ENCODE data around the gene RASGRF1.

- TF ChIP-seq, protein P1, sequence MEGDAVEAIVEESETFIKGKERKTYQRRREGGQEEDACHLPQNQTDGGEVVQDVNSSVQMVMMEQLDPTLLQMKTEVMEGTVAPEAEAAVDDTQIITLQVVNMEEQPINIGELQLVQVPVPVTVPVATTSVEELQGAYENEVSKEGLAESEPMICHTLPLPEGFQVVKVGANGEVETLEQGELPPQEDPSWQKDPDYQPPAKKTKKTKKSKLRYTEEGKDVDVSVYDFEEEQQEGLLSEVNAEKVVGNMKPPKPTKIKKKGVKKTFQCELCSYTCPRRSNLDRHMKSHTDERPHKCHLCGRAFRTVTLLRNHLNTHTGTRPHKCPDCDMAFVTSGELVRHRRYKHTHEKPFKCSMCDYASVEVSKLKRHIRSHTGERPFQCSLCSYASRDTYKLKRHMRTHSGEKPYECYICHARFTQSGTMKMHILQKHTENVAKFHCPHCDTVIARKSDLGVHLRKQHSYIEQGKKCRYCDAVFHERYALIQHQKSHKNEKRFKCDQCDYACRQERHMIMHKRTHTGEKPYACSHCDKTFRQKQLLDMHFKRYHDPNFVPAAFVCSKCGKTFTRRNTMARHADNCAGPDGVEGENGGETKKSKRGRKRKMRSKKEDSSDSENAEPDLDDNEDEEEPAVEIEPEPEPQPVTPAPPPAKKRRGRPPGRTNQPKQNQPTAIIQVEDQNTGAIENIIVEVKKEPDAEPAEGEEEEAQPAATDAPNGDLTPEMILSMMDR (tag by site-specific recombination; IDR thresholded peaks at IDR 0.05) = no peak
- no peak for TF ChIP-seq EGR2 (tag by site-specific recombination; IDR thresholded peaks at IDR 0.05; ENCODE audit: low read depth)
- TF ChIP-seq ZBTB21 (tag by site-specific recombination; IDR thresholded peaks at IDR 0.05) = no peak
- TF ChIP-seq ZBTB7A (tag by site-specific recombination; IDR thresholded peaks at IDR 0.05; ENCODE audit: low read depth) = no peak
- no peak for TF ChIP-seq ZNF623 (tag by site-specific recombination; IDR thresholded peaks at IDR 0.05)
- TF ChIP-seq, protein P2, sequence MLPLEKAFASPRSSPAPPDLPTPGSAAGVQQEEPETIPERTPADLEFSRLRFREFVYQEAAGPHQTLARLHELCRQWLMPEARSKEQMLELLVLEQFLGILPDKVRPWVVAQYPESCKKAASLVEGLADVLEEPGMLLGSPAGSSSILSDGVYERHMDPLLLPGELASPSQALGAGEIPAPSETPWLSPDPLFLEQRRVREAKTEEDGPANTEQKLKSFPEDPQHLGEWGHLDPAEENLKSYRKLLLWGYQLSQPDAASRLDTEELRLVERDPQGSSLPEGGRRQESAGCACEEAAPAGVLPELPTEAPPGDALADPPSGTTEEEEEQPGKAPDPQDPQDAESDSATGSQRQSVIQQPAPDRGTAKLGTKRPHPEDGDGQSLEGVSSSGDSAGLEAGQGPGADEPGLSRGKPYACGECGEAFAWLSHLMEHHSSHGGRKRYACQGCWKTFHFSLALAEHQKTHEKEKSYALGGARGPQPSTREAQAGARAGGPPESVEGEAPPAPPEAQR (tag by site-specific recombination; IDR thresholded peaks at IDR 0.05) = no peak
- no peak for TF ChIP-seq ZNF211 (tag by site-specific recombination; IDR thresholded peaks at IDR 0.05; ENCODE audit: low read depth)
- no peak for TF ChIP-seq YY1 (tag by site-specific recombination; IDR thresholded peaks at IDR 0.05)
- TF ChIP-seq ZNF629 (tag by site-specific recombination; IDR thresholded peaks at IDR 0.05) = no peak
- TF ChIP-seq ZBTB11 (tag by site-specific recombination; conservative IDR thresholded peaks at IDR 0.05; ENCODE audit: low read depth) = no peak
Measured at GRCh38 chr15:79041601-79042168, 48.9 kb downstream of the RASGRF1 start.

Measured in HEK293 (cell line).